NCI-H1930 (cell line): ENCODE results near the gene AADAC.
A peak's percentile ranks its signal among the peaks of the same experiment; 100 is the strongest.
"Not testable (repeated sequence)": the region's sequence is repeated elsewhere in the genome, so short reads cannot be mapped to it uniquely, and the experiment has no call there.

Experiments used
- DNase-seq, 2 experiments: peaks; one replicate each; lab custom pipeline; 2025; lab: John Stamatoyannopoulos, UW

AADAC gene

GRCh38 chr3:151856641-151857040 lies 42.7 kb downstream of the AADAC start:
- no peak for DNase-seq

GRCh38 chr3:151859233-151859673 lies 45.3 kb downstream of the AADAC start:
- DNase-seq, result no peak

- no peak for DNase-seq
Measured at GRCh38 chr3:151859905-151860304, 46.0 kb downstream of the AADAC start.

GRCh38 chr3:151863611-151864010 lies 49.7 kb downstream of the AADAC start:
- DNase-seq, result peak in 1 of 2 experiments; percentile 34

- DNase-seq, result no peak
Measured at GRCh38 chr3:151864423-151865101, 50.6 kb downstream of the AADAC start.

GRCh38 chr3:151866711-151867410 lies 52.9 kb downstream of the AADAC start:
- DNase-seq, result no peak

GRCh38 chr3:151867666-151868065 lies 53.8 kb downstream of the AADAC start:
- no peak for DNase-seq

GRCh38 chr3:151869181-151869580 lies 55.3 kb downstream of the AADAC start:
- no peak for DNase-seq

- DNase-seq, result no peak
Measured at GRCh38 chr3:151871639-151872468, 57.9 kb downstream of the AADAC start.

GRCh38 chr3:151873398-151873797 lies 59.5 kb downstream of the AADAC start, which contains the start of gene SUCNR1:
Gene SUCNR1, plus strand, starts transcription at chr3:151873643. Its CDS starts 6,250 bp downstream, at chr3:151879893.
- DNase-seq, result no peak

GRCh38 chr3:151874079-151874478 lies 60.2 kb downstream of the AADAC start:
- not testable (repeated sequence) for DNase-seq

GRCh38 chr3:151875759-151876158 lies 61.8 kb downstream of the AADAC start:
- DNase-seq, result no peak

GRCh38 chr3:151877269-151877668 lies 63.4 kb downstream of the AADAC start:
- DNase-seq, result no peak
